Stimulated activated CD8-positive, alpha-beta memory T cell treated with anti-CD3 and anti-CD28 coated beads, Interleukin-4, amount 100 ng/mL, for 4 hours (primary cell): Measurements from ENCODE around the gene PIGS.

Experiments used
- DNase-seq, 2 donors: peaks; one replicate each; pipeline ENCODE4 v3.0.0-alpha.2; 2020; ENCODE audit warnings: low read depth in 2 of 2, low spot score in 1 of 2

The PIGS gene

GRCh38 chr17:28551421-28552175 is 19.7 kb downstream of the PIGS start:
- no peak for DNase-seq

- no peak for DNase-seq
Measured at GRCh38 chr17:28550858-28551257, 20.5 kb downstream of the PIGS start.

- peak in 1 of 2 donors; percentile 21 for DNase-seq
Measured at GRCh38 chr17:28549236-28550132, 21.8 kb downstream of the PIGS start.

- no peak for DNase-seq
Measured at GRCh38 chr17:28548417-28549130, 22.8 kb downstream of the PIGS start.

- DNase-seq: no peak
Measured at GRCh38 chr17:28547623-28548416, 23.5 kb downstream of the PIGS start.

- DNase-seq: no peak
Measured at GRCh38 chr17:28547096-28547622, 24.2 kb downstream of the PIGS start.

GRCh38 chr17:28545787-28546415 is 25.4 kb downstream of the PIGS start:
- DNase-seq: no peak

- no peak for DNase-seq
Measured at GRCh38 chr17:28545141-28545503, 26.2 kb downstream of the PIGS start.

GRCh38 chr17:28544402-28545140 is 26.8 kb downstream of the PIGS start:
- DNase-seq: no peak

GRCh38 chr17:28541439-28541838 is 29.9 kb downstream of the PIGS start:
- DNase-seq: no peak

- no peak for DNase-seq
Measured at GRCh38 chr17:28540231-28540630, 31.1 kb downstream of the PIGS start.

GRCh38 chr17:28538296-28538895 is 32.9 kb downstream of the PIGS start:
- no peak for DNase-seq

GRCh38 chr17:28537219-28537610 is 34.1 kb downstream of the PIGS start:
- DNase-seq: no peak

- no peak for DNase-seq
Measured at GRCh38 chr17:28536532-28537218, 34.6 kb downstream of the PIGS start.

- no peak for DNase-seq
Measured at GRCh38 chr17:28534740-28535375, 36.5 kb downstream of the PIGS start.

- no peak for DNase-seq
Measured at GRCh38 chr17:28533091-28533807, 38.1 kb downstream of the PIGS start.
